Panc1 (cell line): ENCODE results near the gene ABLIM2. TPM values are rescaled to one million over a fixed set of nuclear protein-coding genes. Genes with fewer than 3 reads are reported as not detected.

ENCODE experiments used
- ATAC-seq: fragments of 200-7000 bp; cut with Tn5 transposase; 2 replicates; pipeline ENCODE4 v1.9.1; 2020; ENCODE audit warnings: mild to moderate bottlenecking, moderate library complexity
- BruUV-seq: library from RNA; stranded (reverse); fragments of 400-500 nt; replicated peaks from 2 replicates; lab custom pipeline; 2021; lab: Mats Ljungman, UMichigan
- CTCF ChIA-PET: fragments of 300-600 bp; sonication (Branson Sonifier 250); formaldehyde crosslinking; loops from one replicate; lab custom pipeline; 2022; ENCODE audit warnings: antibody characterized with exemption; lab: Charles Lee
- POLR2A ChIA-PET: fragments of 300-600 bp; sonication (Branson Sonifier 250); formaldehyde crosslinking; loops from one replicate; lab custom pipeline; 2022; ENCODE audit warnings: antibody characterized with exemption; lab: Charles Lee
- DNase-seq: peaks from one replicate; pipeline ENCODE4 v3.0.0-alpha.2; 2010; ENCODE audit warnings: low read depth, low spot score
- H3K27ac ChIP-seq: 2 replicates; pipeline ENCODE4 v1.5.1; 2011; ENCODE audit warnings: mild to moderate bottlenecking, low read length, inconsistent platforms
- H3K27me3 ChIP-seq: fragments of 200-500 bp; sonication (Bioruptor generic); 2 replicates; pipeline ENCODE4 v1.6.0; 2014; ENCODE audit warnings: low read length, inconsistent platforms; ENCODE audit not compliant: control insufficient read depth, insufficient read depth
- H3K36me3 ChIP-seq: fragments of 200-500 bp; sonication (Bioruptor generic); 2 replicates; pipeline ENCODE4 v1.5.1; 2014; ENCODE audit warnings: inconsistent platforms, mild to moderate bottlenecking, low read length, moderate library complexity; ENCODE audit not compliant: control insufficient read depth, insufficient read depth
- H3K4me1 ChIP-seq: 2 replicates; pipeline ENCODE4 v1.5.1; 2011; ENCODE audit warnings: inconsistent platforms, mild to moderate bottlenecking, low read length, moderate library complexity; ENCODE audit not compliant: control insufficient read depth, insufficient read depth
- H3K4me3 ChIP-seq, 2 experiments: 2 replicates each; pipeline ENCODE4 v1.5.1; 2011 to 2012; ENCODE audit warnings: low read depth in 2 of 2, low read length in 2 of 2, mild to moderate bottlenecking in 2 of 2, inconsistent platforms in 1 of 2, moderate library complexity in 1 of 2
- H3K9me3 ChIP-seq: fragments of 200-500 bp; sonication (Bioruptor generic); 2 replicates; pipeline ENCODE4 v1.5.1; 2014; ENCODE audit warnings: low read depth, mild to moderate bottlenecking, inconsistent platforms, low read length, moderate library complexity; ENCODE audit not compliant: control insufficient read depth, insufficient read depth
- CTCF ChIP-seq: fragments of 450-650 bp; IDR thresholded peaks from 2 replicates; pipeline ENCODE4 v1.5.1; 2017; ENCODE audit warnings: mild to moderate bottlenecking
- POLR2AphosphoS5 ChIP-seq: IDR thresholded peaks from 2 replicates; pipeline ENCODE4 v1.6.1; 2012; ENCODE audit warnings: mild to moderate bottlenecking, low read depth, low read length, moderate library complexity
- REST ChIP-seq, 2 experiments: IDR thresholded peaks; 2 replicates each; pipeline ENCODE4 v1.6.1; 2011 to 2012; ENCODE audit warnings: low read depth in 2 of 2, control low read depth in 1 of 2, low read length in 1 of 2, mild to moderate bottlenecking in 1 of 2, moderate library complexity in 1 of 2; ENCODE audit not compliant: insufficient read depth in 1 of 2
- SIN3A ChIP-seq: IDR thresholded peaks from 2 replicates; pipeline ENCODE4 v1.6.1; 2012; ENCODE audit warnings: low read depth, mild to moderate bottlenecking, low read length, moderate library complexity, borderline replicate concordance; ENCODE audit not compliant: insufficient read depth
- TCF7L2 ChIP-seq: IDR thresholded peaks from 2 replicates; pipeline ENCODE4 v1.6.1; 2011; ENCODE audit warnings: mild to moderate bottlenecking, low read depth, low read length, inconsistent platforms
- in situ Hi-C: cut with HindIII; loops from 2 replicates; pipeline ENCODE4 v1.10.0; 2016; ENCODE audit warnings: low sequenced_read_pairs, low pct_unique_long_range_greater_than_20kb
- intact Hi-C: fragments of 100-400 bp; cut with micrococcal nuclease; formaldehyde crosslinking; loops from one replicate; pipeline ENCODE4 v1.10.0; 2022; ENCODE audit not compliant: unreplicated experiment
- total RNA-seq: library from RNA; stranded (reverse); gene quantifications from one replicate; pipeline ENCODE4 v1.2.1, GENCODE V29; 2021; ENCODE audit not compliant: unreplicated experiment

ABLIM2 gene
- total RNA-seq, 1 experiment from 2014 or later: 0.64 TPM

GRCh38 chr4:8171984-8172924, 13.6 kb upstream of the ABLIM2 start:
- Histone ChIP-seq H3K27me3 (no peaks in the 10 kb centered on the region), H3K4me3 (no peak overlapping the region), H3K4me1 (no peaks in the 10 kb centered on the region), H3K27ac (no peak overlapping the region), H3K36me3 (no peaks in the 10 kb centered on the region), H3K9me3 (no peaks in the 10 kb centered on the region)
- TF ChIP-seq REST (IDR thresholded peaks at IDR 0.05; ENCODE audit: insufficient read depth in 1 of 2, low read depth in 2 of 2, low read length in 1 of 2) (no peak), POLR2AphosphoS5 (no peak), SIN3A (no peak), TCF7L2 (no peak), CTCF (no peak)
- in situ Hi-C loops (no loop called here), intact Hi-C loops (loop anchor here (10.0 kb wide), 1 partner anchor 233 kb away; no protein-coding TSS in a partner anchor)
- CTCF ChIA-PET: no interaction called here
- no peak for ATAC-seq
- no TSS peak for BruUV-seq
- DNase-seq: no peak
- POLR2A ChIA-PET: no interaction called here

- no peaks in the 10 kb centered on the region for H3K36me3 ChIP-seq
- CTCF ChIA-PET: no interaction called here
- in situ Hi-C loops: no loop called here
- no peak overlapping the region for H3K27ac ChIP-seq
- no peak for TF ChIP-seq TCF7L2
- TF ChIP-seq SIN3A: no peak
- no peak for TF ChIP-seq REST (IDR thresholded peaks at IDR 0.05; ENCODE audit: insufficient read depth in 1 of 2, low read depth in 2 of 2, low read length in 1 of 2)
- TF ChIP-seq POLR2AphosphoS5: no peak
- no peak for TF ChIP-seq CTCF
- POLR2A ChIA-PET: no interaction called here
- intact Hi-C loops: loop anchor here (10.0 kb wide), 1 partner anchor 234 kb away; no protein-coding TSS in a partner anchor
- no peaks in the 10 kb centered on the region for H3K9me3 ChIP-seq
- ATAC-seq (no peak), DNase-seq (no peak)
- no peaks in the 10 kb centered on the region for H3K27me3 ChIP-seq
- no TSS peak for BruUV-seq
- H3K4me1 ChIP-seq: no peaks in the 10 kb centered on the region
- H3K4me3 ChIP-seq: no peak overlapping the region
These were observed 12.7 kb upstream of the ABLIM2 start for GRCh38 chr4:8171266-8171665.
